SK-N-SH (cell line): ENCODE measurements around the gene S100A2.

ENCODE experiments used
- POLR2AphosphoS5 ChIP-seq: IDR thresholded peaks from 2 replicates; pipeline ENCODE4 v1.6.1; 2012; ENCODE audit warnings: low read depth, low read length
- RXRA ChIP-seq: IDR thresholded peaks from 2 replicates; pipeline ENCODE4 v1.4.0; 2012; ENCODE audit warnings: low read depth, mild to moderate bottlenecking, borderline replicate concordance

DNA sequence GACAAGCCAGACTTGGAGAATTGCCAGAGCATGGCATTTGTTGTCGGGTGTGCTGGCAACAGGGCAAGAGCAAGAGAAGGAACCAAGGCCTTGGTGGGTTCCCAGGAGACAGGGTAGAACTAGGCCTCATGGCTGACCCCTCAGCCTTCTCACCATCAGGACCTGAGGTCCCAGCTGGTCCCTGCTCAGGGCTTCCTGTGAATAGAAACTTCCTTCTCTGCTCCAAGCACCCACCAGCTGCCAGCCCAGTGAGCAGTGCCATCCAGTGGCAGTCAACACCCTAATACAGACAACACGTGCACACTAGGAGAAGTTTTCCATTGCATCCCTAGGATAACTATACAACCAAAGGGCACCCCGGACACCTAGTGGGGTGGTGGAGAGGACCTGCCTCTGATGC, 52.6 kb downstream of the S100A2 start:
- TF ChIP-seq RXRA (no peak), POLR2AphosphoS5 (no peak)
